Suprapubic skin (tissue), 4 donors: ENCODE results near the gene GRK5. TPM values are rescaled to one million over a fixed set of nuclear protein-coding genes. Genes with fewer than 3 reads are reported as not detected.

Experiments
- DNase-seq, 2 donors: peaks; one replicate each; pipeline ENCODE4 v3.0.0-alpha.2; 2019; ENCODE audit warnings: low spot score in 2 of 2
- H3K27ac ChIP-seq: fragments of 200-600 bp; sonication (generic); one replicate; pipeline ENCODE4 v1.5.1; 2019
- H3K27me3 ChIP-seq: fragments of 200-600 bp; sonication (generic); one replicate; pipeline ENCODE4 v1.5.1; 2019
- H3K36me3 ChIP-seq: fragments of 200-600 bp; sonication (generic); one replicate; pipeline ENCODE4 v1.5.1; 2019
- H3K4me1 ChIP-seq: fragments of 200-600 bp; sonication (generic); one replicate; pipeline ENCODE4 v1.5.1; 2019
- H3K4me3 ChIP-seq: fragments of 200-600 bp; sonication (generic); one replicate; pipeline ENCODE4 v1.5.1; 2019; ENCODE audit warnings: mild to moderate bottlenecking
- H3K9me3 ChIP-seq: fragments of 200-600 bp; sonication (generic); one replicate; pipeline ENCODE4 v1.5.1; 2019
- EP300 ChIP-seq: sonication (generic); formaldehyde crosslinking; IDR thresholded peaks from one replicate; pipeline ENCODE4 v1.6.1; 2017; ENCODE audit warnings: antibody characterized with exemption
- POLR2A ChIP-seq, 2 donors: fragments of 450-650 bp; IDR thresholded peaks; one replicate each; pipeline ENCODE4 v1.6.1; 2017; ENCODE audit warnings: antibody characterized with exemption in 2 of 2, mild to moderate bottlenecking in 2 of 2, moderate library complexity in 2 of 2
- POLR2AphosphoS5 ChIP-seq, 3 donors: sonication (generic); formaldehyde crosslinking; IDR thresholded peaks; one replicate each; pipeline ENCODE4 v1.6.1; 2017; ENCODE audit warnings: antibody characterized with exemption in 3 of 3
- WGBS: methylation state at CpG from one replicate; pipeline ENCODE4 v1.1.5; 2018; 5-methylcytosine and 5-hydroxymethylcytosine counted together
- total RNA-seq, 4 donors: library from RNA; depleted of rRNA; stranded (reverse); fragments of >200 nt; gene quantifications; one replicate each; pipeline ENCODE4 v1.1.0, GENCODE V29; 2016
- TF ChIP-seq, protein P1 (sequence below), 2 donors: fragments of 200-600 bp in 1 of 2; fragments of 450-650 bp in 1 of 2; sonication (generic) in 1 of 2; IDR thresholded peaks; one replicate each; pipeline ENCODE4 v1.5.1; 2016 to 2019; ENCODE audit warnings: antibody characterized with exemption in 2 of 2, mild to moderate bottlenecking in 1 of 2, moderate library complexity in 1 of 2

Gene GRK5
- total RNA-seq, 4 donors from 2014 or later, result 4.8 to 9.0 (median 6.7) TPM

DNA sequence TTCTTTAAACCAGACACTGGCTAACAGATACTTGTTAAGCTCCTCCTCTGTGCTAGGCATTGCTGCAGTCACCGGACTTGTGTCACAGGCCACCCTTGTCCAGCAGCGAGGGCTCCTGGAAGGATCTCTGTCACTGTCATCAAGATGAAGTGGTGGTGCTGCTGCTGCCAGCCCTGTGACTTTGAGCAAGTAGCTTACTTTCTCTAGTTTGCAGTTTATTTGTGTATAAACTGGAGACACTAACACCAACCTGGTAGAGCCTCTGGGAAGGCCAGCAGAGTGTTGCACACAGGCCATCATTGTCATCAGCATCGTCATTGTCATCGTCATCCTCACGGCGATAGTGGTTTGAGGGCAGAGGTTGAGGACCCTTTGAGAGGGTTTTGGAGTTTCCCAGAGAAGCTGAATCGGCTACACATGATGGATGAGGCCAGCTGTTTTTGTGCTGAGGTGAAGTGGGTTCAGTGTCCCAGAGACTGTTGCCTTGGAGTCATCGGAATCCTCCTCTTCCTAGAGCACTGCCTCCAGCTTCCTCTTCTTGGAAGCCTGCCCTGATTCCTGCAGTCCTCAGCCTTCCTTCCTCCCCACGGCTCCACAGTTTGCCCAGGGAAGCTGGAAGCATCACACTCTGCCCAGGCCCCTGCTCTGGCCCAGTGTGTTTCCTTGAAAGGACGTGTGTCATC is 128.4 kb downstream of the GRK5 start:
- 86% methylated on average over 8 of the region's 10 CpGs for WGBS
- Histone ChIP-seq H3K27me3 (no peaks in the 10 kb centered on the region), H3K9me3 (no peaks in the 10 kb centered on the region), H3K4me1 (no peaks in the 10 kb centered on the region), H3K4me3 (no peak overlapping the region), H3K27ac (no peak overlapping the region), H3K36me3 (peaks cover 2% of the 10 kb centered on the region)
- no peak for TF ChIP-seq POLR2A (IDR thresholded peaks at IDR 0.05)
- no peak for TF ChIP-seq EP300
- TF ChIP-seq, protein P1, sequence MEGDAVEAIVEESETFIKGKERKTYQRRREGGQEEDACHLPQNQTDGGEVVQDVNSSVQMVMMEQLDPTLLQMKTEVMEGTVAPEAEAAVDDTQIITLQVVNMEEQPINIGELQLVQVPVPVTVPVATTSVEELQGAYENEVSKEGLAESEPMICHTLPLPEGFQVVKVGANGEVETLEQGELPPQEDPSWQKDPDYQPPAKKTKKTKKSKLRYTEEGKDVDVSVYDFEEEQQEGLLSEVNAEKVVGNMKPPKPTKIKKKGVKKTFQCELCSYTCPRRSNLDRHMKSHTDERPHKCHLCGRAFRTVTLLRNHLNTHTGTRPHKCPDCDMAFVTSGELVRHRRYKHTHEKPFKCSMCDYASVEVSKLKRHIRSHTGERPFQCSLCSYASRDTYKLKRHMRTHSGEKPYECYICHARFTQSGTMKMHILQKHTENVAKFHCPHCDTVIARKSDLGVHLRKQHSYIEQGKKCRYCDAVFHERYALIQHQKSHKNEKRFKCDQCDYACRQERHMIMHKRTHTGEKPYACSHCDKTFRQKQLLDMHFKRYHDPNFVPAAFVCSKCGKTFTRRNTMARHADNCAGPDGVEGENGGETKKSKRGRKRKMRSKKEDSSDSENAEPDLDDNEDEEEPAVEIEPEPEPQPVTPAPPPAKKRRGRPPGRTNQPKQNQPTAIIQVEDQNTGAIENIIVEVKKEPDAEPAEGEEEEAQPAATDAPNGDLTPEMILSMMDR (IDR thresholded peaks at IDR 0.05), result no peak
- TF ChIP-seq POLR2AphosphoS5 (IDR thresholded peaks at IDR 0.05), result no peak
- DNase-seq, result no peak

DNA sequence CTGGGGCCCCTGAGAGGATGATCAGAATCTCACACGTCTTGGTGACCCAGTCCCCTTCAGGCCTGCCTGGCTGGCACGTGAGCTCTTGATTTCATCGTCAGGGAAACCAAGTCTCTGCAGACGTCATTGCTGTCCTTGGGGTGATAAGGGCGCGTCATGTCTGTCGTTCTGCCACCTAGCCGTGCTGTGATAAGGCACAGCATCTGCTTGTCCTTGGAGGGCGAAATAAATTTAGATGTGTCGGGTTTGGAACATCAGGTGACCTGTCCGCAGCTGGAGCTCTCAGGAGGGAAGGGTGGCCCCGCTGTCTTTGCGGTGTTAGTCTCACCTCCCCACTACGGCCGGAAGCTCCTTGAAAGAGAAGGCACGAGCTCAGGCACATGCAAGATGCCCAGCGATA is 129.2 kb downstream of the GRK5 start:
- no peak for DNase-seq
- WGBS, result 92% methylated on average over 17 of the region's 17 CpGs
- no peaks in the 10 kb centered on the region for H3K9me3 ChIP-seq
- no peaks in the 10 kb centered on the region for H3K27me3 ChIP-seq
- no peak for TF ChIP-seq POLR2A (IDR thresholded peaks at IDR 0.05)
- no peak for TF ChIP-seq POLR2AphosphoS5 (IDR thresholded peaks at IDR 0.05)
- no peak for TF ChIP-seq EP300
- TF ChIP-seq, protein P1 (IDR thresholded peaks at IDR 0.05), result no peak
- H3K4me1 ChIP-seq, result no peaks in the 10 kb centered on the region
- H3K36me3 ChIP-seq, result peaks cover 2% of the 10 kb centered on the region
- no peak overlapping the region for H3K27ac ChIP-seq
- no peak overlapping the region for H3K4me3 ChIP-seq

DNA sequence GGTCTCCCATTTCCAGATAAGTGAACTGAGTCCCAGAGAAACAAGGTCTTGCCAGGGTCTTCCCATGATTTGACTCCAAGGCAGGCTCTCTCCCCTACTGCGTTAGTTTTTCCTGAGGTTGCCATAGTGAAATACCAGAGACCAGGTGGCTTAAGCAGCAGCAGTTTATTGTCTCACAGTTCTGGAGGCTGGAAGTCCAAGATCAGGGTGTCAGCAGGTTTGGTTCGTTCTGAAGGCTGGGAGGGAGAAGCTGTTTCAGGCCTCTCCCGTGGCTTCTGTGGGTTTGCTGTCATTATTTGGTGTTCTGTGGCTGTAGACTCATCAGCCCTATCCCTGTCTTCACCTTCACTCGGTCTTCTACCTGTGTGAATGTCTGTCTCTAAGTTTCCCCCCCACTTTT is 129.9 kb downstream of the GRK5 start:
- DNase-seq, result no peak
- WGBS, result 82% methylated on average over 4 of the region's 4 CpGs
- Histone ChIP-seq H3K27ac (no peak overlapping the region), H3K27me3 (no peaks in the 10 kb centered on the region), H3K4me3 (no peak overlapping the region), H3K9me3 (no peaks in the 10 kb centered on the region), H3K4me1 (no peaks in the 10 kb centered on the region), H3K36me3 (peaks cover 2% of the 10 kb centered on the region)
- no peak for TF ChIP-seq EP300
- TF ChIP-seq, protein P1 (IDR thresholded peaks at IDR 0.05), result no peak
- no peak for TF ChIP-seq POLR2AphosphoS5 (IDR thresholded peaks at IDR 0.05)
- TF ChIP-seq POLR2A (IDR thresholded peaks at IDR 0.05), result no peak

DNA sequence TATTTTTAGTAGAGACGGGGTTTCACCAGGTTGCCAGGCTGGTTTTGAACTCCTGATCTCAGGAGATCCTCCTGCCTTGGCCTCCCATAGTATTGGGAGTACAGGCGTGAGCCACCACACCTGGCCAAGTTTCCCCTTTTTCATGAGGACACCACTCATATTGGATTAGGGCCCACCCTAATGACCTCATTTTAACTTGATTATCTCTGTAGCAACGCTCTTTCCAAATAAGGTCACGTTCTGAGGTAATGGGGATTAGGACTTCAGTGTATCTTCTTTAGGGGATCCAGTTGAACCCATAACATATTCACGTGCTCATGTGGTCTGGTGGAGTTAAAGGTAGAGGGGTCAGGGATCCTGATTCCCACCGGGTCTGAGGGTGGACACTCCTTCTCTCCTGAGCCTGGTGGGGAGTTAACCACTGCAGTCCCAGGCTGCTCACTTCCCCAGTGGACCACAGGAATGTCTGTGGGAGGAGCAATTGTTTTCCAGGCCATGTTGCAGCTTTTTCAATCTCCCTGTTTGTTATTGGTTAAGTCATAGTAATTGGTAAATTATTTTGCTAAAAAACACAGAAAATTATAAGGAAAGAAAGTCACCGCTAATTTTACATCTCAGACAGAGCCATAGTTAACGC is 130.5 kb downstream of the GRK5 start:
- TF ChIP-seq, protein P1 (IDR thresholded peaks at IDR 0.05), result no peak
- TF ChIP-seq POLR2AphosphoS5 (IDR thresholded peaks at IDR 0.05) (no peak), POLR2A (IDR thresholded peaks at IDR 0.05) (no peak), EP300 (no peak)
- H3K27ac ChIP-seq, result no peak overlapping the region
- no peak overlapping the region for H3K4me3 ChIP-seq
- H3K9me3 ChIP-seq, result no peaks in the 10 kb centered on the region
- H3K27me3 ChIP-seq, result no peaks in the 10 kb centered on the region
- H3K36me3 ChIP-seq, result peaks cover 2% of the 10 kb centered on the region
- 90% methylated on average over 8 of the region's 8 CpGs for WGBS
- peaks cover 4% of the 10 kb centered on the region for H3K4me1 ChIP-seq
- no peak for DNase-seq

DNA sequence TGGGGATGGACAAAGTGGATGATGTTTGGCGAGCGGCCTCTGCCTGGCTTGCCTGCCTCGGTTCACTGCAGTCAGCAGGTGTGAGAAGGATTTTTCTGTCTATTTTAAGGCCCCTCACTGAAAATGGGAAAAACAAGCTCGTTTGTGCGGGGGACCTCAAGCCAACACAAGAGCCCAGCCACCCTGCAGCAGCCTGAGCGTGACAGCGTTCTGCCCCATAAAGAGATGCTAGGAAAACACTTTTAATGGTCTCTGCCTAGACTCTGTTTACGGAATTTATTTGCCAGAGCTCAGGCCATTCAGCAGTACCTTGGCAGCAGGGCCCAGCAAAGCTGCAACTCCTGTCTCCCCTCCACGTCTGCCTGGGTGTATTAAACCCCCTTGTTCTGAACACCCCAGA is 131.7 kb downstream of the GRK5 start:
- Histone ChIP-seq H3K36me3 (no peaks in the 10 kb centered on the region), H3K27me3 (no peaks in the 10 kb centered on the region), H3K9me3 (no peaks in the 10 kb centered on the region), H3K4me3 (no peak overlapping the region), H3K27ac (no peak overlapping the region), H3K4me1 (peaks cover 4% of the 10 kb centered on the region)
- TF ChIP-seq POLR2A (IDR thresholded peaks at IDR 0.05) (no peak), POLR2AphosphoS5 (IDR thresholded peaks at IDR 0.05) (no peak), EP300 (no peak)
- TF ChIP-seq, protein P1 (IDR thresholded peaks at IDR 0.05), result no peak
- WGBS, result 90% methylated on average over 9 of the region's 9 CpGs
- no peak for DNase-seq
